Right ventricle myocardium superior (tissue), 1 donor: ENCODE results near the gene HEPHL1. TPM values are rescaled to one million over a fixed set of nuclear protein-coding genes. Genes with fewer than 3 reads are reported as not detected.
"Not testable (repeated sequence)": the region's sequence is repeated elsewhere in the genome, so short reads cannot be mapped to it uniquely, and the experiment has no call there.

Experiments used
- ATAC-seq: fragments of 200-7000 bp; cut with Tn5 transposase; one replicate; pipeline ENCODE4 v1.9.1; 2020; ENCODE audit warnings: mild to moderate bottlenecking; ENCODE audit not compliant: poor library complexity
- DNase-seq: peaks from one replicate; pipeline ENCODE4 v3.0.0-alpha.2; 2020
- intact Hi-C: fragments of 100-400 bp; cut with DNase I; formaldehyde crosslinking; loops from one replicate; pipeline ENCODE4 v1.11.2; 2022
- total RNA-seq: library from RNA; stranded (reverse); fragmentation: NEBNext Ultra II Directional; extraction: Animal tissue kit (Norgen Biotek cat#: 25700); gene quantifications from one replicate; pipeline ENCODE4 v1.2.1, GENCODE V29; 2021
- donor health status: DM: no; HTN: yes; CAD: no; lungs with severe emphysema.

HEPHL1 gene
- total RNA-seq, 1 donor from 2014 or later: not detected

GRCh38 chr11:94142308-94143281 lies 121.4 kb downstream of the HEPHL1 start:
- DNase-seq (no peak), ATAC-seq (no peak)
- intact Hi-C loops: no loop called here

DNA sequence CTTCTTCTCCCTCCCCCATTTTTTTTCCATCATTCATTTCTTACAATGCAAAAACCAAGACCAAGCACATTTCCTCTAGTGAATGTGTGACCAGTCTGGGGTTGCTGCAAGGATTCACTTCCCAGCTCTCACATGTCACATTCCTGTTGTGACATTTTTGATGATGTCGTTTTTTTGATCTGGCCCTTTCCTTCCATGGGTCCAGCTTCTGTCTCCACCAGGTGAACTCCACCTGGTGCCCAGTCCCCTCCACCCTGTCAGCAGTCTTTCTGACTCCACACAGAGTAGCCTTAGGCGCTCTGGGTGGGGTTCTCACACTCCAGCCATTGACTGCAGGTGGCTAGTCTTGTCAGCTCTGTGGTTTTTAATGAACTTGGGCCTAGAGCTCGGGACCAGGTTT lies 123.1 kb downstream of the HEPHL1 start:
- intact Hi-C loops: no loop called here
- ATAC-seq (no peak), DNase-seq (no peak)

DNA sequence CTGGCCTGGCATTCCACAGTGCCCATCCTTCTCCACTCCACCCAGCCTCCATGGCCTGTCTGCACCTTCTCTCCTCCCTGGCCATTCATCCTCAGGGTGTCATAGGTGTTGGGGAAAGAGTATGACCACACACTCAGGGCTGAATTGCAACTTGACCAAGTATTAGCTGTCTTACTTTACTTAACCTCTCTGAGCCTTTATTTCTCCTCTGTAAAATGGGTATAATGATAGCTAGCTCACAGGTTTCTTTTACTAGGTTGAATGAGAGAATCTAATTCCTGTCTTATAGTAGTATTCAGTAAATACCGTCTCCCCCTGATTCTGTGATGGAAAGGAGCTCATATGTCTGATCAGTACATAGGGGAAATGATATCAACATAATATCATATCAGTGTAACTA lies 123.5 kb downstream of the HEPHL1 start:
- intact Hi-C loops: no loop called here
- no peak for ATAC-seq
- DNase-seq: no peak

- DNase-seq (no peak), ATAC-seq (no peak)
- intact Hi-C loops: no loop called here
Measured at GRCh38 chr11:94145431-94145830, 124.3 kb downstream of the HEPHL1 start.

GRCh38 chr11:94145916-94146315 lies 124.8 kb downstream of the HEPHL1 start:
- intact Hi-C loops: no loop called here
- no peak for DNase-seq
- no peak for ATAC-seq

DNA sequence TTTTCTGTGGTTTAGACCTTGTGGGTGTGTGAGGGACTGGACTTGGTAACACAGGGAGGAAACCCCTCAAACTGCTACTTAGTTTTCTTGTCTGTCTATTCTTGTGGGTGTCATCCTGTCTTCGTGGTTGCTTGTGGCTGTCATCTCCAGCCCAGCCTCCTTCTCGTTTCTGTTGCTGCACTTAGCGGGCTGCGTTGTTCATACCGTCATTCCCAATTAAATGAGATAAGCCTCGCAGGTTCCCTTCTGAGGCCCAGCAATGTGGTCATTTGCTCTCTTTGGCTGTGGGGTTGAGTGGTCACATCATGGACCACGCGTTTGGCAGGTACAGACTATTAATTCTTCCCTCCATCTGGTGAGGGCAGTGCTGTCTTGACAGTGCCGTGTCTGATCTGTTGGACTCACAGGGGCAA lies 126.3 kb downstream of the HEPHL1 start:
- intact Hi-C loops: no loop called here
- ATAC-seq: no peak
- no peak for DNase-seq

DNA sequence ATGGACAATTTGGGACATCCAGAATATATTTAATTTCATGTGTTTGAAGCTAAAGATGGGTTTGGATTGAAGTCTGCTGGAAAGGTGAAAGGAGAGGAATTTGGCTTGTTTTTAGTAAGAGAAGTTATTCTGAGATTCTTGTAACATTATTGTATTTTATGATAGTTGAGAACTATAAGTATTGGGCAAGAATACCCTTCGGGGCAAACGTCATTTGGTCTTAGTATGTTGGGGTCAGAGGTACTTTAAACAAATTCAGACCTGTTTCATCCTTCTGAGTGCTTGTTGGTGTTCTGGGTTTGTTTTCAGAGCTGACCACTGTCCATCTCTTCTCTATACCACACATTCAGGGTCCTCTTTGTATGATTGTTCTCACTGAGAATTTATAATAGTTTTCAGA lies 127.0 kb downstream of the HEPHL1 start:
- intact Hi-C loops: no loop called here
- DNase-seq: no peak
- ATAC-seq: no peak

- intact Hi-C loops: no loop called here
- ATAC-seq: no peak
- no peak for DNase-seq
Measured at GRCh38 chr11:94149431-94150017, 128.4 kb downstream of the HEPHL1 start.

DNA sequence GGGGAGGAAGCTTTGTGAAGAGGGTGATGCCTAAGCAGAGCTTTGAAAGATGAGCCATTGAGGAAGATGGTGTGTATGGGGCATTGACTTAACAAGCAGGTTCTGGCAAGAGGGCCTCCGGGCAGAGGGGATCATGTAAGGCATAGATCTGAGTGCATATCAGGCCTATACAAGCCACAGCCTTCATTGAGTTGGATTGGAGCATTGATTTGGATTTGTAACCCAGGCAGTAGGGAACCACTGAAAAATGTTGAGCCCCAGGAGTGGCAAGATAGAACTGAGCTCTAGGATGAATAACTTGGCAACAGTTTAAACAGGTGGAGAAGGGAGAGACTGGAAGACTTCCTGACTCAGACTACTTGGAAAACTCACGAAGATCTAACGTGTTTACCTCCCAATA lies 128.9 kb downstream of the HEPHL1 start:
- ATAC-seq (no peak), DNase-seq (no peak)
- intact Hi-C loops: no loop called here

GRCh38 chr11:94150704-94151685 lies 129.8 kb downstream of the HEPHL1 start:
- DNase-seq (no peak), ATAC-seq (no peak)
- intact Hi-C loops: no loop called here

GRCh38 chr11:94151903-94152677 lies 130.9 kb downstream of the HEPHL1 start:
- intact Hi-C loops: no loop called here
- DNase-seq: no peak
- peak; percentile 98 for ATAC-seq

GRCh38 chr11:94152678-94153065 lies 131.5 kb downstream of the HEPHL1 start:
- ATAC-seq (no peak), DNase-seq (no peak)
- intact Hi-C loops: no loop called here

- intact Hi-C loops: no loop called here
- no peak for DNase-seq
- ATAC-seq: no peak
Measured at GRCh38 chr11:94153320-94153719, 132.2 kb downstream of the HEPHL1 start.

- ATAC-seq: no peak
Measured at GRCh38 chr11:94154095-94154856, 133.1 kb downstream of the HEPHL1 start.

GRCh38 chr11:94157339-94157738 lies 136.2 kb downstream of the HEPHL1 start:
- DNase-seq, intact Hi-C loops, ATAC-seq: not testable (repeated sequence)

More at GRCh38 chr11:94154095-94154856, 133.1 kb downstream of the HEPHL1 start:
- intact Hi-C loops: no loop called here
- DNase-seq: no peak
